GM23338 (cell line): Measurements from ENCODE around the gene SLC4A3. TPM values are rescaled to one million over a fixed set of nuclear protein-coding genes. Genes with fewer than 3 reads are reported as not detected.

Source experiments
- ATAC-seq: fragments of 200-7000 bp; cut with Tn5 transposase; 3 replicates; pipeline ENCODE4 v1.9.1; 2020
- DNase-seq: peaks from one replicate; pipeline ENCODE4 v3.0.0-alpha.2; 2015; ENCODE audit warnings: low spot score
- H2AFZ ChIP-seq: fragments of 200-600 bp; sonication (generic); 2 replicates; pipeline ENCODE4 v1.8.0; 2016; ENCODE audit warnings: antibody characterized with exemption, mild to moderate bottlenecking, moderate library complexity
- H3F3A ChIP-seq: fragments of 200-600 bp; sonication (generic); replicated peaks from 2 replicates; pipeline ENCODE4 v1.8.0; 2017; ENCODE audit warnings: antibody characterized with exemption, mixed run types, low read depth
- H3K27ac ChIP-seq: fragments of 200-600 bp; sonication (generic); 2 replicates; pipeline ENCODE4 v1.6.1; 2016; ENCODE audit warnings: low read depth
- H3K27me3 ChIP-seq: fragments of 200-600 bp; sonication (generic); 2 replicates; pipeline ENCODE4 v1.8.0; 2016; ENCODE audit warnings: mild to moderate bottlenecking, mixed run types, moderate library complexity; ENCODE audit not compliant: insufficient read depth
- H3K36me3 ChIP-seq: fragments of 200-600 bp; sonication (generic); 2 replicates; pipeline ENCODE4 v1.8.0; 2016; ENCODE audit warnings: mild to moderate bottlenecking; ENCODE audit not compliant: insufficient read depth
- H3K4me1 ChIP-seq: fragments of 200-600 bp; sonication (generic); 2 replicates; pipeline ENCODE4 v1.8.0; 2016; ENCODE audit warnings: mild to moderate bottlenecking, moderate library complexity; ENCODE audit not compliant: insufficient read depth
- H3K4me2 ChIP-seq: fragments of 200-600 bp; sonication (generic); 2 replicates; pipeline ENCODE4 v1.7.1; 2017; ENCODE audit warnings: mixed run types
- H3K4me3 ChIP-seq: fragments of 200-600 bp; sonication (generic); 2 replicates; pipeline ENCODE4 v1.6.1; 2016; ENCODE audit warnings: mixed run types
- H3K79me2 ChIP-seq: fragments of 200-600 bp; sonication (generic); replicated peaks from 2 replicates; pipeline ENCODE4 v1.8.0; 2017; ENCODE audit warnings: mild to moderate bottlenecking; ENCODE audit not compliant: insufficient read depth
- H3K9me2 ChIP-seq: fragments of 200-600 bp; sonication (generic); 2 replicates; pipeline ENCODE4 v1.8.0; 2017; ENCODE audit not compliant: insufficient read depth
- H4K20me1 ChIP-seq: fragments of 200-600 bp; sonication (generic); replicated peaks from 2 replicates; pipeline ENCODE4 v1.8.0; 2017; ENCODE audit warnings: mild to moderate bottlenecking; ENCODE audit not compliant: insufficient read depth
- H3K27ac Mint-ChIP-seq: 2 replicates; pipeline ENCODE4 v1.8.0; 2020; ENCODE audit warnings: inconsistent platforms, mild to moderate bottlenecking, moderate library complexity, mixed read lengths
- H3K27me3 Mint-ChIP-seq: 3 replicates; pipeline ENCODE4 v1.8.0; 2022; ENCODE audit warnings: low read depth, mild to moderate bottlenecking, moderate library complexity, mixed read lengths, inconsistent platforms; ENCODE audit not compliant: insufficient read depth, poor library complexity
- H3K36me3 Mint-ChIP-seq: 3 replicates; pipeline ENCODE4 v1.8.0; 2021; ENCODE audit warnings: low read depth, mild to moderate bottlenecking, inconsistent platforms, moderate library complexity, mixed read lengths
- H3K4me1 Mint-ChIP-seq: 3 replicates; pipeline ENCODE4 v1.8.0; 2020; ENCODE audit warnings: mild to moderate bottlenecking, inconsistent platforms, mixed read lengths
- H3K4me3 Mint-ChIP-seq: 3 replicates; pipeline ENCODE4 v1.8.0; 2021; ENCODE audit warnings: moderate library complexity, mild to moderate bottlenecking, inconsistent platforms, mixed read lengths
- H3K9me3 Mint-ChIP-seq: 3 replicates; pipeline ENCODE4 v1.8.0; 2020; ENCODE audit warnings: moderate library complexity, mild to moderate bottlenecking, inconsistent platforms, mixed read lengths
- CREB1 ChIP-seq: fragments of 250-450 bp; sonication (Bioruptor Pico); IDR thresholded peaks from 2 replicates; pipeline ENCODE4 v1.5.0; 2020; ENCODE audit warnings: low read depth, mild to moderate bottlenecking, moderate library complexity
- EZH2 ChIP-seq: fragments of 200-600 bp; sonication (generic); IDR thresholded peaks from one replicate; pipeline ENCODE4 v1.8.0; 2017; ENCODE audit warnings: antibody characterized with exemption, mild to moderate bottlenecking, low read depth; ENCODE audit not compliant: unreplicated experiment
- EZH2phosphoT487 ChIP-seq: fragments of 200-600 bp; sonication (generic); IDR thresholded peaks from one replicate; pipeline ENCODE4 v1.8.1; 2018; ENCODE audit warnings: antibody characterized with exemption; ENCODE audit not compliant: unreplicated experiment
- JUNB ChIP-seq: IDR thresholded peaks from one replicate; pipeline ENCODE4 v1.6.1; 2016; ENCODE audit warnings: antibody characterized with exemption; ENCODE audit not compliant: unreplicated experiment
- NANOG ChIP-seq: IDR thresholded peaks from 2 replicates; pipeline ENCODE4 v1.6.1; 2016; ENCODE audit warnings: antibody characterized with exemption, borderline replicate concordance
- POLR2AphosphoS5 ChIP-seq: IDR thresholded peaks from 2 replicates; pipeline ENCODE4 v1.6.1; 2016; ENCODE audit warnings: antibody characterized with exemption, low read depth
- REST ChIP-seq: IDR thresholded peaks from one replicate; pipeline ENCODE4 v1.6.1; 2018; ENCODE audit warnings: antibody characterized with exemption; ENCODE audit not compliant: unreplicated experiment
- STAT1 ChIP-seq: IDR thresholded peaks from one replicate; pipeline ENCODE4 v1.6.1; 2016; ENCODE audit warnings: antibody characterized with exemption; ENCODE audit not compliant: unreplicated experiment
- ZNF114 ChIP-seq: fragments of 250-450 bp; sonication (Bioruptor Pico); IDR thresholded peaks from 2 replicates; pipeline ENCODE4 v1.5.0; 2020; ENCODE audit warnings: mild to moderate bottlenecking, moderate library complexity
- ZNF331 ChIP-seq: fragments of 250-450 bp; sonication (Bioruptor Pico); IDR thresholded peaks from 2 replicates; pipeline ENCODE4 v1.5.0; 2020; ENCODE audit warnings: low read depth, mild to moderate bottlenecking, moderate library complexity
- ZNF462 ChIP-seq: fragments of 250-450 bp; sonication (Bioruptor Pico); IDR thresholded peaks from 2 replicates; pipeline ENCODE4 v1.5.0; 2020; ENCODE audit warnings: mild to moderate bottlenecking, moderate library complexity
- polyA plus RNA-seq: library from polyadenylated mRNA; unstranded; fragments of >200 nt; fragmentation: Nextera tagmentation; extraction: Ambion mirVana; gene quantifications from 2 replicates; pipeline ENCODE4 v1.2.1, GENCODE V29; 2016
- total RNA-seq: library from RNA; depleted of rRNA; stranded (reverse); fragments of >200 nt; shearing (Covaris generic); gene quantifications from 2 replicates; pipeline ENCODE4 v1.2.3, GENCODE V29; 2014

Gene SLC4A3
- total and polyA plus RNA-seq, 2 experiments from 2014 or later: 3.6 to 6.8 TPM

- TF ChIP-seq ZNF462 (CRISPR knock-in tag): no peak
- no peak for TF ChIP-seq EZH2
- TF ChIP-seq CREB1: no peak
- TF ChIP-seq REST: no peak
- no peak for TF ChIP-seq NANOG
Measured at GRCh38 chr2:219615036-219615435, 12.4 kb upstream of the SLC4A3 start (continued).

GRCh38 chr2:219615894-219616293, 11.5 kb upstream of the SLC4A3 start:
- Mint-ChIP-seq H3K27ac (no peak overlapping the region), H3K4me1 (peaks cover 3% of the 10 kb centered on the region; the same call in 1 of the 3 replicates), H3K36me3 (peaks cover 8% of the 10 kb centered on the region; the same call in 2 of the 3 replicates), H3K9me3 (no peaks in the 10 kb centered on the region), H3K4me3 (no peak overlapping the region), H3K27me3 (peaks cover 8% of the 10 kb centered on the region)
- H3K79me2 ChIP-seq: no peaks in the 10 kb centered on the region
- H4K20me1 ChIP-seq: no peaks in the 10 kb centered on the region
- H3F3A ChIP-seq: no peaks in the 10 kb centered on the region
- no peak overlapping the region for H3K4me3 ChIP-seq
- no peak overlapping the region for H2AFZ ChIP-seq
- H3K36me3 ChIP-seq: no peaks in the 10 kb centered on the region
- DNase-seq (no peak), ATAC-seq (no peak)
- no peaks in the 10 kb centered on the region for H3K27me3 ChIP-seq
- H3K4me2 ChIP-seq: no peak overlapping the region
- no peaks in the 10 kb centered on the region for H3K4me1 ChIP-seq
- H3K9me2 ChIP-seq: no peaks in the 10 kb centered on the region
- H3K27ac ChIP-seq: no peak overlapping the region
- TF ChIP-seq EZH2 (no peak), POLR2AphosphoS5 (no peak), STAT1 (no peak), EZH2phosphoT487 (no peak), NANOG (no peak), ZNF331 (CRISPR knock-in tag) (no peak), JUNB (no peak), ZNF114 (CRISPR knock-in tag) (no peak)
